ENCODE data around the gene HOXD10.

- TF ChIP-seq MAX (IDR thresholded peaks at IDR 0.05) (no peak), REST (IDR thresholded peaks at IDR 0.05; ENCODE audit: low read depth) (no peak), RAD21 (IDR thresholded peaks at IDR 0.05; ENCODE audit: low read depth) (no peak), CEBPB (IDR thresholded peaks at IDR 0.05) (no peak), EP300 (IDR thresholded peaks at IDR 0.05; ENCODE audit: borderline replicate concordance) (no peak), YY1 (IDR thresholded peaks at IDR 0.05; ENCODE audit: low read depth) (no peak), TAF1 (IDR thresholded peaks at IDR 0.05; ENCODE audit: low read depth) (no peak), EGR1 (IDR thresholded peaks at IDR 0.05) (no peak)
Measured at GRCh38 chr2:176160251-176160985, 43.8 kb downstream of the HOXD10 start.
